K562 (cell line): ENCODE measurements around the gene IGF2BP1. TPM values are rescaled to one million over a fixed set of nuclear protein-coding genes. Genes with fewer than 3 reads are reported as not detected.

ENCODE experiments used
- CBX1 ChIP-seq: sonication (generic); IDR thresholded peaks from 2 replicates; pipeline ENCODE4 v1.6.1; 2016; ENCODE audit warnings: antibody characterized with exemption, low read depth, mild to moderate bottlenecking
- CHCHD3 ChIP-seq: fragments of 250-450 bp; sonication (Bioruptor Pico); IDR thresholded peaks from 2 replicates; pipeline ENCODE4 v2.1.2; 2022; ENCODE audit warnings: mild to moderate bottlenecking
- CREB3 ChIP-seq: fragments of 450-650 bp; conservative IDR thresholded peaks from 2 replicates; pipeline ENCODE4 v1.6.1; 2016; ENCODE audit warnings: missing genetic modification characterization, low read depth, mild to moderate bottlenecking, missing compliant biosample characterization, moderate library complexity
- CREBBP ChIP-seq: IDR thresholded peaks from one replicate; pipeline ENCODE4 v1.6.1; 2012; ENCODE audit warnings: low read depth, mild to moderate bottlenecking, control low read depth, inconsistent platforms, low read length
- ESRRA ChIP-seq: fragments of 450-650 bp; IDR thresholded peaks from 2 replicates; pipeline ENCODE4 v1.6.1; 2014; ENCODE audit warnings: low read depth, mild to moderate bottlenecking, moderate library complexity, borderline replicate concordance
- FOXA1 ChIP-seq: fragments of 450-650 bp; IDR thresholded peaks from 2 replicates; pipeline ENCODE4 v1.6.1; 2016; ENCODE audit warnings: mild to moderate bottlenecking, borderline replicate concordance
- HIVEP1 ChIP-seq: fragments of 250-450 bp; sonication (Bioruptor Pico); IDR thresholded peaks from 2 replicates; pipeline ENCODE4 v1.4.0; 2020; ENCODE audit warnings: mild to moderate bottlenecking
- ILK ChIP-seq: fragments of 450-650 bp; IDR thresholded peaks from 2 replicates; pipeline ENCODE4 v1.6.1; 2016; ENCODE audit warnings: missing genetic modification characterization, low read depth, mild to moderate bottlenecking, missing compliant biosample characterization, moderate library complexity, borderline replicate concordance
- MTA1 ChIP-seq: fragments of 450-650 bp; IDR thresholded peaks from 2 replicates; pipeline ENCODE4 v1.6.1; 2017; ENCODE audit warnings: borderline replicate concordance
- PML ChIP-seq: IDR thresholded peaks from 2 replicates; pipeline ENCODE4 v1.6.1; 2012; ENCODE audit warnings: low read length, inconsistent platforms
- POLR3A ChIP-seq: IDR thresholded peaks from 2 replicates; pipeline ENCODE4 v1.6.1; 2011; ENCODE audit warnings: borderline replicate concordance, mild to moderate bottlenecking, moderate library complexity; ENCODE audit not compliant: insufficient read length, insufficient read depth; ENCODE audit errors: extremely low read depth
- PREB ChIP-seq: sonication (generic); formaldehyde crosslinking; IDR thresholded peaks from 2 replicates; pipeline ENCODE4 v1.8.1; 2023; ENCODE audit warnings: mild to moderate bottlenecking, missing genetic modification reagents
- REST ChIP-seq, 2 experiments: fragments of 450-650 bp; formaldehyde crosslinking in 1 of 2; IDR thresholded peaks; 2 replicates each; pipeline versions ENCODE4 v1.4.0 to v1.6.1; 2014 to 2020; ENCODE audit warnings: mild to moderate bottlenecking in 2 of 2, borderline replicate concordance in 1 of 2, low read depth in 1 of 2
- TAF1 ChIP-seq: IDR thresholded peaks from 2 replicates; pipeline ENCODE4 v1.6.1; 2011; ENCODE audit warnings: mild to moderate bottlenecking, low read length, moderate library complexity; ENCODE audit not compliant: insufficient read depth, control insufficient read depth, severe bottlenecking; ENCODE audit errors: extremely low read depth
- TFAM ChIP-seq: fragments of 250-450 bp; sonication (Bioruptor Pico); conservative IDR thresholded peaks from 2 replicates; pipeline ENCODE4 v1.5.0; 2021; ENCODE audit warnings: mild to moderate bottlenecking, moderate library complexity
- ZNF174 ChIP-seq: fragments of 250-450 bp; sonication (Bioruptor Pico); IDR thresholded peaks from 2 replicates; pipeline ENCODE4 v1.4.0; 2020; ENCODE audit warnings: mild to moderate bottlenecking
- ZNF830 ChIP-seq: fragments of 250-450 bp; sonication (Bioruptor Pico); IDR thresholded peaks from 2 replicates; pipeline ENCODE4 v1.5.0; 2021; ENCODE audit warnings: mild to moderate bottlenecking
- polyA plus RNA-seq, 8 experiments: library from polyadenylated mRNA; depleted of rRNA in 4 of 8; stranded (reverse) in 5 of 8; unstranded in 3 of 8; fragments of >200 nt; fragmentation: Nextera tagmentation in 2 of 8; fragmentation: Illumina TruSeq in 1 of 8; extraction: Ambion mirVana in 2 of 8; extraction: Trizol in 1 of 8; gene quantifications; 2 replicates each; pipeline versions ENCODE4 v1.2.1 to v1.2.3, GENCODE V29; 2011 to 2014; ENCODE audit warnings: inconsistent platforms in 1 of 8, missing spikeins in 1 of 8
- total RNA-seq, 7 experiments: library from RNA; depleted of rRNA in 6 of 7; stranded (reverse); fragments of >200 nt in 6 of 7; fragmentation: Illumina TruSeq in 2 of 7; extraction: Trizol in 2 of 7; gene quantifications; 2 replicates each; pipeline versions ENCODE4 v1.2.1 to v1.2.3, GENCODE V29; 2011 to 2021; ENCODE audit warnings: low replicate concordance in 1 of 7

Gene IGF2BP1
- total and polyA plus RNA-seq, 9 of the 15 experiments (the other 6 are each of a cell fraction or from before 2014, with no cell fraction given) = 13.0 to 318 (median 53.6) TPM

- TF ChIP-seq REST (IDR thresholded peaks at IDR 0.05; ENCODE audit: borderline replicate concordance) (peak; percentile 75), REST (CRISPR knock-in tag; IDR thresholded peaks at IDR 0.05; ENCODE audit: low read depth) (no peak), HIVEP1 (no peak), CHCHD3 (CRISPR knock-in tag) (no peak), CREBBP (no peak), POLR3A (no peak), ESRRA (peak; percentile 17; the same call in 1 of the 2 replicates), ILK (tag) (no peak), CREB3 (tag) (no peak), ZNF174 (no peak), CBX1 (0 out of 2 replicates have a peak, but pooled peaks have one; percentile 24), ZNF830 (CRISPR knock-in tag) (no peak), TAF1 (peak; percentile 44), MTA1 (peak; percentile 58; the same call in 1 of the 2 replicates), PREB (CRISPR knock-in tag) (no peak), PML (no peak; the same call in none of the 2 replicates), TFAM (CRISPR knock-in tag) (no peak), FOXA1 (no peak)
These were observed 1.0 kb upstream of the IGF2BP1 start (continued) for GRCh38 chr17:48995974-48996721.
